Fibroblast of mammary gland (primary cell): ENCODE data around the gene CDH3.
A peak's percentile ranks its signal among the peaks of the same experiment; 100 is the strongest.

Experiments used
- DNase-seq: peaks from one replicate; pipeline ENCODE4 v3.0.0-alpha.2; 2010; ENCODE audit warnings: low read depth
- H3K4me3 ChIP-seq: 2 replicates; pipeline ENCODE4 v1.5.1; 2011; ENCODE audit warnings: low read depth, mild to moderate bottlenecking, low read length, moderate library complexity; ENCODE audit not compliant: control insufficient read depth
- CTCF ChIP-seq: conservative IDR thresholded peaks from 2 replicates; pipeline ENCODE4 v1.5.1; 2011; ENCODE audit warnings: low read depth, low read length, inconsistent platforms; ENCODE audit not compliant: control insufficient read depth, insufficient read depth

CDH3 gene

GRCh38 chr16:68612996-68613395 lies 32.1 kb upstream of the CDH3 start:
- peak; percentile 19 for DNase-seq
- TF ChIP-seq CTCF = no peak
- no peak overlapping the region for H3K4me3 ChIP-seq

GRCh38 chr16:68617734-68618133 lies 27.4 kb upstream of the CDH3 start:
- DNase-seq = no peak
- TF ChIP-seq CTCF = no peak
- H3K4me3 ChIP-seq = no peak overlapping the region

GRCh38 chr16:68626557-68626956 lies 18.6 kb upstream of the CDH3 start:
- no peak overlapping the region for H3K4me3 ChIP-seq
- no peak for TF ChIP-seq CTCF
- peak; percentile 26 for DNase-seq

- H3K4me3 ChIP-seq = no peak overlapping the region
- DNase-seq = peak; percentile 28
- no peak for TF ChIP-seq CTCF
Observed at GRCh38 chr16:68627951-68628425, 17.1 kb upstream of the CDH3 start.

GRCh38 chr16:68629351-68629910 lies 15.7 kb upstream of the CDH3 start:
- no peak for TF ChIP-seq CTCF
- DNase-seq = no peak
- H3K4me3 ChIP-seq = no peak overlapping the region

- no peak for TF ChIP-seq CTCF
- DNase-seq = no peak
- H3K4me3 ChIP-seq = no peak overlapping the region
Observed at GRCh38 chr16:68636064-68636560, 9.0 kb upstream of the CDH3 start.

GRCh38 chr16:68636818-68637217 lies 8.3 kb upstream of the CDH3 start:
- H3K4me3 ChIP-seq = no peak overlapping the region
- no peak for DNase-seq
- no peak for TF ChIP-seq CTCF
